NCI-H1930 (cell line): ENCODE results near the gene ASB13.
"Not testable (repeated sequence)": the region's sequence is repeated elsewhere in the genome, so short reads cannot be mapped to it uniquely, and the experiment has no call there.

Experiments used
- DNase-seq, 2 experiments: peaks; one replicate each; lab custom pipeline; 2025; lab: John Stamatoyannopoulos, UW

The ASB13 gene

DNA sequence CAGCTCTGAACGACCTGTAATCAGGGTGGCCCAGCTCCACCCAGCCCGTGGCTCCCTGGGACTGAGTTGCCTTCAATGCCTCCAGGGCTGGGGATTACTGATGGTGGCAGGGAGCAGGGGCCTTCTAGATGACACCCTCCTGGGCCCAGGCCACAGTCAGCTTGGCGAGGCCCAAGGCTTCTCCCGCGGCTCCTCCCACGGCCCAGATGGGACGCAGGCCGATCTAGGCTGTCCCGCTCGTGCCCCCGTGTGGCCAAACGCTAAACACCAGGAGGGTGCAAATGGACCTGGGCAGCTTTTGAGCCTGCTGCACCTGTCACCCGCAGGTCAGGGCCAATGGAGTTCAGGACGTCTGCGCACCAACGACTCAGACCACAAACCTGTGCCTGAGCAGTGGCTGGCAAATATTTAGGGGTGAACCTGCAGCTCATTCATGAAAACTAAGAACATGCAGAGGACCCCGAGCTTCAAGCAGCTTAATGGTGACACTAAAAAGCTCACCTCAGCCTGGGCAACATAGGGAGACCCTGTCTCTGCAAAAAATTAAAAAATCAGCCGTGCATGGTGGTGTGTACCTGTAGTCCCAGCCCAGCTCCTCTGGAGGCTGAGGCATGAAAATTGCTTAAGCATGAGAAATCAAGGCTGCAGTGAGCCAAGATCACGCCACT, 43.2 kb downstream of the ASB13 start:
- DNase-seq: peak in 1 of 2 experiments; percentile 11

DNA sequence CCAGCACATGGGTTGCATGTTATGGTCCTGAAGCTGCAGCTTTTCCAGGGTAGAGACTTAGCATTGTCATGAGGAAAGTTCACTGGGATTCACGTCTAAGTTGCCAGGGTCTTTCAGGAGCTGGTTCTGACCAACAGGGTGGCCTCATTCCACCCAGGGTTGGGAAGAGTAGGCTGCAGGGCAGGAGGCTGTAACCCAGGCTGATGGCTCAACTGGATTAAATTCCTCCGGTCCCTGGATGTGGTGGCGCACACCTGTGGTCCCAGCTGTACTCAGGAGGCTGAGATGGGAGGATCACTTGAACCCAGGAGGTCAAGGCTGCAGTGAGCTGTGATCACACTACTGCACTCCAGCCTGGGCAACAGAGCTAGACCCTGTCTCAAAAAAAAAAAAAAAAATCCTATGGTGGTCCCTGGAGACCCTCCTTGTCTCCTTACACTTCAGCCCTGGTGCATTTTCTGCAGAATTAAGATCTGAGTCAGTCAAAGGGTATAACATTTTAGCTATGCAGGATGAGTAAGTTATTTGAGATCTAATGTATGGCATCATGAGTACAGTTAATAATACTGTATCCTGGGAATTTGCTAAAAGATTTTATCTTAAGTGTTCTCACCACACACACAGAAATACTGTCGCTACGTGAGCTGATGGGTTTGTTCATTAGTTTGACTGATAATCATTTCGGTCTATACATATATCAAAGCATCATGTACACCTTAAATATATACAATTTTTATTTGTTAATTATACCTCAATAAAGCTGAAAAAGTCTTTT, 44.0 kb downstream of the ASB13 start:
- DNase-seq: no peak

DNA sequence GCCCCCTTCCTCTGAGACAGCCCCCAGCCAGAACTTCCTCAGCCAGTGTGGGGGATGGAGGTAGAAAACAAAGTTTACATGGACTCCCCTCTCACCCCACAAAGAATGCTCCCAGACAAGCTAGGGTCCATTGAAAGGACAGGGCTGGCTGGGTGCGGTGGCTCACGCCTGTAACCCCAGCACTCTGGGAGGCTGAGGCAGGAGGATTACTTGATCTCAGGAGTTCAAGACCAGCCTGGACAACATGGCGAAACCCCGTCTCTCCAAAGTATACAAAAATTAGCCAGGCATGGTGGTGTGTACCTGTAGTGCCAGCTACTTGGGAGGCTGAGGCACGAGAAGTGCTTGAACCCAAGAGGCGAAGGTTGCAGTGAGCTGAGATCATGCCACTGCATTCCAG, 45.0 kb downstream of the ASB13 start:
- DNase-seq: not testable (repeated sequence)

DNA sequence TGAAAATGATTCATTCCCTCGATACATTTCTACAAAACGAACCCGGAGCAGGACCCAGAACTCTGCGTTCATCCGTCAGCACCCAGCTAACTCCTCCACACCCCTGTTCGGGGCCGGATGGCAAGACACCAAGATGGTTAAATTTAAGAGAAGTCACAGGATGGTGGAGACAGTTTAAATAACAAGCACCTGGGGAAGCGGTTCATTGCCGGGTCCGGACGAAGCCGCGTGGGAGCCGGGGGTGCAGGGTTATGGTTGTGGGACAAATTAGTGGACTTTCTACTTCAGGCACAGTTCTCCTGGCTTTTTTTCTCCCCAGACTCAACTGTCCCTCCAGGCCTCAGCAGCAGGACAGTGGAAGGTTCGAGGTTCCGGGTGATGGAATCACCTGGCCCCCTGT, 45.4 kb downstream of the ASB13 start:
- no peak for DNase-seq

DNA sequence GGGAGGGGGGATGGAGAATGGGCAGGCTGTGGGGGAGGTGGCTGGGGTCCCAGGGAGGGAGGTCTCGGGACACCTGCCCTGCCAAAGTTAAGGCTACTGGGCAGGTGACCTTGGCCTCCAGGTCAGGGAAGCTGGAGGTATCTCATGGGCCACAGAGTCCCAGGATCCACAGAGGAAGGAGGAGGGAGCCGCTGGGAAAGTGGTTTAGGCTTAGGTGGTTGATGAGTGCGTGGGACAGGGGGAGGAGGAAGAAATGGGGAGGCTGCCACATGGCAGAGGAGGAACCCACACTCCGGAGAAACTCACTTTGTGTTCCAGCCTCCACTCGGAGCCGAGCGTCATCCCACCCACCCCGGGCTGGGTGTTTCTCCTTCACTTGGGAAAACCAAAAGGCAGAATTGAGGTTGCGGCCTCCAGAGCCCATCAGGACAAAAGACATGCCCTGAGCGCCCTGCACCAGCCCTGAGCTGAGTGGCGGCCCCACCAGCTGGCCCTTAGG, 46.1 kb downstream of the ASB13 start:
- no peak for DNase-seq

DNA sequence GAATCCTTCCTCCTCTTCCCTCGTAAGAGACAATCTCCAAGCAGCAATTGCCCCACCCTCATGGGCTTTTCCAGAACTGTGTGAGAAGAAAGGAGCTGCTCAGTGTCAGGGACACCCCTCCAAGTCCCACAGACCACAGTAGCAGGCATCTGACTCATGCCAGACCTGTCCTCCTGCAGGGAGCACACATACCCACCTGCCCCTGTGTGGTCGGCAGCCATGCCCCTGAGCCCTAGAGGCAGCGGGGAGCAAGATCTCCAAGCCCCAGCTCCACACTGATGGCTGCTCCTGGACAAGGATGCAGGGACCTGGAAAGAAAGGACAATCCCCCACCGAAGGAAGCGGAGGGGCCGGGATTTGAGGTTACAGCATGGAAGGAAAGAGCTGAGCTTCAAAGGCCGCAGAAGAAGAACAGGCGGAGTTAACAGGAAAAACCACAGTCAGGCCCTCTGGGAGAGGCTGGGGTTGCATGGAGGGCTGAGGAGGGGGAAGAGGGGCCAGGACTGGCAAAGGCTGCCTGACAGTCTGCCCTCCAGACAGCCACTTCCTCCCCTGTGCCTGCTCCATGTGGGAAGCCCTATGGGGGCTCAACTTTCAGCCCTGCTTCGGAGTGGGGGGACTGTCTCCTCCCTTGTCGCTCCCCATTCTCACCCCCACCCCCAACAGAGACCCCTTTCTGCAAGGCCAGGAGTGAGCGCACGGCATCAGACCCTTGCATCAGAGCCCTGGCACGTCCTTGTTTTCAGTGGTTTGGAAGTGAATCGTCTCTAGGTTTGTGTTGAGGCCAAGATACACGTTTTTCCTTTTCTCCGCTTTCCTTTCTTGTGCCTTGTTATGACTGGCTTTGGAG, 46.8 kb downstream of the ASB13 start:
- DNase-seq: no peak

DNA sequence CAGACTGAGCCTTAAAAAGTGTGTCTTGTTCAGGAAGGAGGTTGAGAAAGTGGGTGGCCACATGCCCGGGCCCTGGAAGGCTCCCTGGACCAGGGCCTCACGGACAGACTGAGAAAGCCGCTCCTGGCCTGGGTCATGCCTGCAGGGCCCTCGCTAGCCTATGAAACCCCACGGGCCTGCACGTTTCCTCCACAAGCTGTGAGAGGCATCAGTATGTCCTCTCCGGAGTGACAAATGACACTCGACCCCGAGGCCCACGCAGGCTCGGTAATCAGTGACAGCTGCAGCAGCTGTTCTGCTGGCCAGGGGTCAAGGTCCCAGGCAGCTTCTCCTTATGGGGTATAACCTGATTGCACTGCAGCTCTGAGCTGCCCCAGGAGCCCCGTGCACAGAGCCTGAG, 47.6 kb downstream of the ASB13 start:
- no peak for DNase-seq

DNA sequence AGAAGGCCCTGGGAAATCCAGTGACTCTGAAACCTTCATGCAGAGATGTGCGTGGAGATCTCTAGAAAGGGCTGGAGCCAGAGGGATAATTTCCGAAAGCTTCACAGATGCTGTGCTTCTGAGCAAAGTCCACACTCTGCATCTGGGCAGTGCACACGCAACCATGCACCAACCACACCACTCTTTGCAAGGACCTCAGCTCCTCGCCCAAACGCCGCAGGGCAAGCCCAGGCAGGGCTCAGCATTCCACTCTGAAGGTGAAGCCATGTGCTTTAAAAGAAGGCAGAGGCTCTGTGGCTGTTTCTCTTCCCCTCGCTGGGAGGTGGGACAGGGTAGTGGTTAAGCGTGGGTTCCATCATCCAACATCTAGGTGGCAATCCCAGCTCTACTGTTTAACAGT, 48.4 kb downstream of the ASB13 start:
- DNase-seq: no peak

DNA sequence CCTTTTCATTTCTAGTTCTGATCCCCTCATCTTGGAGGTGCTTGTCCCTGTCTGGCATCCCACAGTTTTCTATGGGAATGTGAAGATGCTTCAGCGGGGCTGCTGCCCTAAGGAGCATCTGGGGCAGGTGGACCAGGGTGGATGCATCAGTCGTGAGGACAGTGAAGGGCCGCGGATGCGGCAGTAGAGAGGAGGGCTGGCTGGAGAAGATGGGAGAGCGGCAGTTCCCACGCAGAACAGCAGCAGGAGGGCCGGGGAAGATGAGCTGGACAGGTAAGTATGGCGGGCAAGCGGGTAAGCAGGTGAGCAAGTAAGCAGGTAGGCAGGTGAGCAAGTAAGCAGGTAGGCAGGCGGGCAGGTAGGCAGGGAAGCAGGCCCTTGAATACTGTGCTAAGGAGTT, 48.9 kb downstream of the ASB13 start:
- no peak for DNase-seq

DNA sequence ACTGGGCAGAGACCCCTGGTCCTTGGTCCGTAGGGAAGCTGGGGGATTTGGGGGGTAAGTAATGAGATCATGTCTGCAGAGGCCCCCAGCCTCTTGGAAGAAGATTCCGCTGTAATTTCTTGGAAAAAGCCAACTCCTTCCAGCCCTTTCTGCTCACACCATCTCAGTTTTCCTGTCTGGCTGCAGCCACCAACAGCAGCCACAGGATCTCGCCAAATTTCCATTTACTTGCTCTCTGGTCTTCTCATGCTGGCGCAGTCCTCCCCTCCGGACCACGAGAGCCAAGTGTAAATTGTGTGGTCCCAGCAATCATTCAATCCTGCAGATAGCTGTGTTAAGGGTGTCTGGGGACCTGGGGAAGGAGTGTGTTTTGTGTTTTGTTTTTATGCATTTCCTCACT, 49.6 kb downstream of the ASB13 start:
- DNase-seq: no peak

DNA sequence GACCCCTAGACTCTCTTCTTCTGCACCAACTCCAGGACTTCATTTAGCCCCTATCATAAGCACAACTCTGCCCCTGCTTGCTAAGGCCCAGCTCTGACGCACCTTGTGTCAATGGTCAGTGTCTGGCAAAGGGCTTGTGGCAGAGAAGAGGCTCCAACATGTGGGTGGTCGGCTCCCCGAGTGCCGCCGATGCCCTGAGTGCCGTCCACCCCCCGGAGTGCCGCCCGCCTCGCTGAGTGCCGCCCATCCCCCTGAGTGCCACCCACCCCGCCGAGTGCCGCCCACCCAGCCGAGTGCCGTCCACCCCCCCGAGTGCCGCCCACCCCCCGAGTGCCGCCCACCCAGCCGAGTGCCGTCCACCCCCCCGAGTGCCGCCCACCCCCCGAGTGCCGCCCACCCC, 50.3 kb downstream of the ASB13 start:
- DNase-seq: no peak

DNA sequence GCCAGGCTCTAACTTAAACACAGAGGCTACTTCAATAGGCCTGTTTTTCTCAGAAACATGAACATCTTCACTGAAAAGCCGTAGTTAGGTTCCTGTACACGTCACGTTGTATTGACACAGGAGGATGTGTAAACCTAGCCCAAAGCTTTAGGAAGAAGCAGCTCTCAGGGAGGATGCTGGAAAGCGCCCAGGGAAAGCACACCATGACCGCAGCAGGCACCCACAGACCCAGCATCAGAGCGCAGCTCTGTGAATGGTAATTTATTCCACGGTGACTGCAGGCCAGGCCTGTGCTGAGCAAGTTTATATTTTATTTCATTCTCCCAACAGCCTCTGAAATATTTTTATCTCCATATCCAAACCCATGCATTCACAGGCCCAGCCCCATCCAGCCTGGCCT, 51.1 kb downstream of the ASB13 start:
- no peak for DNase-seq

DNA sequence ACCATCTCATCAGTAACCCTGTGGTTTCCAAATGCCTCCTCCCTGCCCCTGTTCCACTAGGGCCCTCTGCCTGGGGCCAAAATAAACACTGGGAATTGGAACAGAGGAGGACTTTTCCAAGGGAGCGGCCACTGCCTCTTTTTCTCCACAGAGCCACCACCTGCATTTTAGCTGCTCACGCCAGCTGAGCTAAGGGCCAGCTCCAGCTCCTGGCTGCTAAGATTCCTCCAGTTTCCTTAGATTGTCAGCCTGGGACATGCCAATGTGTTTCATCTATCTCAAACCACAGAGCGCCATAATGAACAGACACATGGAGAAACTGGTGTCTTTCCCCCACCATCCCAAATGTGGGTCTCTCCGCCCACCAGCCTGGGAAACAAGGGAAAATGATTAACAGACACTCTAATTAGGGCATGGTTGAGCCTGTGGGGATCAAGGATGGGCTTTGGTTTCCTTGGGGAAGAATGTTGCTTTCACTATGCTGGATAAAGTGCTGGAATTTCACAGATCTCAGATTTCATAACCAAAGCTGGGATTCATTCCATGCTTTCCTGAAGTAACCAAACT, 52.2 kb downstream of the ASB13 start:
- no peak for DNase-seq

DNA sequence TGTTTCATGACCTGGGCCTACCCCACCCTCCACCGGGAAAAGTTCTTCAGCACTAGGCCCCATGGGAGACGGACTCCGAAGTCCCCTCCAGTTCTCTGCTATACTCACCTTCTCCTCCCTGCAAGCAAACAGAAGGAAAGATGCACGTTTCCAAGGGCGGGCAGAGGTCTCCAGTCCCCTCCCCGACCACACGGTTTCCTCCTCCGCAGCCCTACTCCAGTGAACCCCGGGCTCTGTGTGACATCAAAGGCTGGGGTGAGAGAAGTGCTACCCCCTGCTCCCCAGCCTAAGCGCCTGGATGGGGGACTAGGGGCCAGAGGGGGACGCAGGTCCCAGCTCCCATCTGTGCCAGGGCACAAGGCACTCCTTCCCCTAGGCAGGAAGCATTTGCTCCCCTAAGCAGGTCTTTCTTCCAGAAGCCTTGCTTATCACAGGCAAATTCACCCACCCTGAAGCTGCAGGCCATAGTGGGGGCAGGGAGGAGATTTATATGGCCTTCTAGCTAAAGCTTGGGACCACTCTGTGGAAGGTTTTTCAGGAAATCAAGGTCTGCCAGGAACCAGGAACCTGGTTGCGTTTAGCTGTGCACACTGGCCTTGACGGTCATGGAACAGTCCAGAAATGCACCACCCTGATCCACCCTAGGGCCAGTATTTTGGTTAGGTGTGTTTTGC, 52.8 kb downstream of the ASB13 start:
- no peak for DNase-seq

DNA sequence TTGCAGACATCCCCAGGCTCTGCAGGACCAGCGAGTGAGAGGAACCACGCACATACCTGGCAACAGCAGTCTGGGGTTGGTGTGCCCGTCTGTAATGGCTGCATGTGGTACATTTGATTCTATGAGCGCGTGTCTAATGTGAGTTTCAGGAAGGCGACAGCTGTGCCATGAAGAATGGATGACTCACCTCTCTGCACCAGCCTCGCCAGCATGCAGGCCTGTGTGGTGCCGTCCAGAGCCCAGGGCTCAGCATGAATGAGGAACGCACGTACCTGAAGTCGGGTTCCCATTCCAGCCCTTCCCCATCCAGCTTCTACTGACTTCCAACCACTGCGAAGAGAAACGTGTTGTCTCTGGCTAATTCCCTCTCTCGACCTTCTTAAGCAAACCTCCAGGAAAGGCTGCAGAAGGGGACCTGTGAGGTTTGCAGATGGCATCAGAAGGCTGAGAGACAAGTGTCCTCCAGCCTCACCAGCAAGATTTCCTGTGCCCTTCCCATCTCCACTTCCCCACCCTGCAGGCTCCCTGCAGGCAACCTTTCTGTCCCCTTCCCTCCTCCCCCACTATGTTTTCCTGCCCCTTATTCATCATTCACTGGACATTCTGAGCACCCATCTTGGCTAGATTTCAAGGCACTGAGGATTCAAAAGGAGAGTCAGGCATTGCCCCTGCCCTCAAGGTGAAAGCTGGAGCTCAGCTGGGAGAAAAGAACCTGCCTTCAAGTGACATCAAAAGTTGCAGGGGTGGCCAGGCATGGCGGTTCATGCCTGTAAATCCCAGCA, 54.3 kb downstream of the ASB13 start:
- DNase-seq: no peak

DNA sequence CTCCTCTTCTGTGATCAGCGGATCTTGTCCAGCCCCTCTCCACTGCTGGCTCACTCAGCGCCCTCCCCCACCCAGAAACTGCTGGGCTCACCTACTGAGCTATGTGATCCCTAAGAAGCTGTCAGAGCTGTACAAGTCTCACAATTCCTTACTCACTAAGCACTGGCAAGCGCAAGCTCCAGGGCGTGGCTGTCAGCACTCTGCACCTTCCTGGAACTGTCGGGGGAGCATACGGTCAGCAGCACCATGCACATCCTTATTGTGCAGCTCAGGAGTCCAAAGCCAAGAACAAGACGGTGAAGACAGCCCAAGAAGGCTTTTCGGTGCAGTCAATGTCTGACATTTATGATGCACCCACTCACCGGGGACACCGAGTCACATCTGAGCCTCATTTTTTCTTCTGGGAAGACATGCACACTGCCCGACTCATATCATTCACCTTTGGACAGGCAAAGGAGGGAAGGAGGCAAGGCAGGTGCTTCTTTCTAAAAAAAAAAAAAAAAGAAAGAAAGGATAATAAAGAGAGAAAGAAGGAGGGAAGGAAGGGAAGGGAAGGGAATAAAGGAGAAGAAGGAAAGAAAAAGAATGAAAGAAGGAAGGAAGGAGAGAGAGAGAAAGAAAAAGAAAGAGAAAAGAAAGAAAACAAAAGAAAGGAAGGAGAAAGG, 56.3 kb downstream of the ASB13 start:
- DNase-seq: no peak

DNA sequence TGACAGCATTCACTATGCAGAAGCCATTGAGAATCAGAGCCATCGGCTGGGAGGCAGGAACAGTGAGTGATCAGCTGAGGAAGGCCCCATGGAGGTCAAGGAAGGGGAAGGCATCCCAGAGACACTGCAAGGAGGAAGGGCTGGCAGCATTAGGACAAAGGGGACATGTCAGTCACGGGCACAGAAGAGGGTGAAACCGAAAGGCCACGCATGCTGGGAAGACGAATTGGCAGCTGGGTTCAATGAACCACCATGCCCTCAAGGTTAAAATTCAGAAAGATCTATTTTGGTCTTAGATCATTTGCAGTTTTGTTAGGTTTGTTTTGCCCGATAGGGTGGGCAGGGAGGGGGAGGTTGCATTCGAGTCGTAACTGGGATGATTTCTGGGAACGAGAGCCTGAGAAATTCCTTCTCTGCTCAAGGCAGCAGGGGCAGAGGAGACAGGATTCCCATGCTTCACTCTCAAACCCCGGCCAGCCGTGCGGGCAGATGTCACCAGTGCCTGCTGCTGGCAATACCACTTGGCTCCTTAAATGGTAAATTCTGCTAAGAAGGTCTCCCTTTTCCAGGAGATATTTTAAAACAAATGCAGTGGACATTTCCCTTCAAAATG, 57.7 kb downstream of the ASB13 start:
- DNase-seq: no peak

DNA sequence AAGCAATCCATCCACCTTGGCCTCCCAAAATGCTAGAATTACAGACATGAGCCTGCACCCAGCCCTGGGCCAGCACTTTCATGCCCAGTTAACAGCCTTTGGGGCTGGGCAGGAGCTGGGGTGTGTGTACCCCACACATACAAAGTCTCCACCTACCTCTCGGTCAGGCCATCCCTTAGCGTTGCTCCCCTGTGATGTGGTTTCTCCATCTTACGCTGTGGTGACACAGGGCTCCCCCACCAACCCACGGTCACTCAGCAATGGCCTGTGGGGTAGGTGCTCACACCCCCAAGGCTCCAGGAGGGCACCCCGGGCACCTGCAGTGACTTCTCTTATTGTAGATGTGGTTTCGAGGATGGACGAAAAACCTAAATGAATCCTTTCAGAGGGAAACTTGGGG, 58.8 kb downstream of the ASB13 start:
- no peak for DNase-seq

DNA sequence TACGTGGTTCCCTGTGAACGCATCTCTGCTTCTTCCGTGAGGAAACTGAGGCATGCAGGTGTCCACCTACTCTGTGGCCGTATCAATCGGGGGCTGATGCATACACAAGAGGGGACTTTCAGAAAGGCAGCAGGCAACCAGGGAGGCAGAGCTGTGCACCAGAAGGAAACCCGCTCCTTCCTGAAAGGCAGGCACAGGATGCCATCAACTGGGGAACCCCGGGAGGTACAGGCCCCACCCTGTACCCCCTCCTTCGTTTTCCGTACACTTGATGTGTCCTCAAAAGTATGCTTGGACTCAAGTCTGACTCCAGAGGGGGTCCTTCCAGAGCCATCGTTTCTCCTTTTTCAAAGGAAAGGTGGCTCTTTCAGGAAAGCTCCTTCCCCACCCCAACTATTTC, 59.5 kb downstream of the ASB13 start:
- no peak for DNase-seq

DNA sequence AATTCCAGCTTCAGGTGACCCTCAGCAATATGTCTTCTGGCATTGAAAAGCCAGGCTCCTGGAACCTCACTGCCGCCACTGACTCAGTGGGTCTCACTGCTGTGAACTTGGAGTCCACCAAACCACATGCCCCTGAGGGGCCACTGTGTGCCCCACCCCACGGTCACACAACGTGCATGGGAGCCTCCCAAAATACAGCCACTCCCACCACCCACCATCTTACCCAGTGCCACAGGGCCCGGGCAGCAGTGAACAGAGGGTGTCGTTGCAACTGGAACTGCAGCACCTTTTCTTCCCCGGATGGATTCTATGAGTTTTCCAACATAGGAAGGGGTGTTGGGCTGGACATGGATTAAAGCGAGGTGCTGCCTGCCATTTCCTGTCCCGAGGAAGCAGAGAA, 60.1 kb downstream of the ASB13 start:
- no peak for DNase-seq
